GM10248 (cell line): ENCODE data around the gene PNMT.

Experiments used
- CTCF ChIA-PET: fragments of 300-600 bp; sonication (Branson Sonifier 250); formaldehyde crosslinking; extraction: SDS; loops from one replicate; lab custom pipeline; 2021; ENCODE audit warnings: antibody characterized with exemption; lab: Yijun Ruan, JAX
- POLR2A ChIA-PET: fragments of 350-650 bp; sonication (Branson Sonifier 250); formaldehyde crosslinking; extraction: SDS; loops from one replicate; lab custom pipeline; 2020; ENCODE audit warnings: antibody characterized with exemption; lab: Yijun Ruan, JAX
- DNase-seq: peaks from one replicate; pipeline ENCODE4 v3.0.0; 2012; ENCODE audit errors: extremely low spot score
- TF ChIP-seq, protein P1 (sequence below): IDR thresholded peaks from 2 replicates; pipeline ENCODE4 v1.5.1; 2012; ENCODE audit warnings: mild to moderate bottlenecking, low read depth; ENCODE audit errors: extremely low read depth, missing control alignments, control extremely low read depth

Gene PNMT

DNA sequence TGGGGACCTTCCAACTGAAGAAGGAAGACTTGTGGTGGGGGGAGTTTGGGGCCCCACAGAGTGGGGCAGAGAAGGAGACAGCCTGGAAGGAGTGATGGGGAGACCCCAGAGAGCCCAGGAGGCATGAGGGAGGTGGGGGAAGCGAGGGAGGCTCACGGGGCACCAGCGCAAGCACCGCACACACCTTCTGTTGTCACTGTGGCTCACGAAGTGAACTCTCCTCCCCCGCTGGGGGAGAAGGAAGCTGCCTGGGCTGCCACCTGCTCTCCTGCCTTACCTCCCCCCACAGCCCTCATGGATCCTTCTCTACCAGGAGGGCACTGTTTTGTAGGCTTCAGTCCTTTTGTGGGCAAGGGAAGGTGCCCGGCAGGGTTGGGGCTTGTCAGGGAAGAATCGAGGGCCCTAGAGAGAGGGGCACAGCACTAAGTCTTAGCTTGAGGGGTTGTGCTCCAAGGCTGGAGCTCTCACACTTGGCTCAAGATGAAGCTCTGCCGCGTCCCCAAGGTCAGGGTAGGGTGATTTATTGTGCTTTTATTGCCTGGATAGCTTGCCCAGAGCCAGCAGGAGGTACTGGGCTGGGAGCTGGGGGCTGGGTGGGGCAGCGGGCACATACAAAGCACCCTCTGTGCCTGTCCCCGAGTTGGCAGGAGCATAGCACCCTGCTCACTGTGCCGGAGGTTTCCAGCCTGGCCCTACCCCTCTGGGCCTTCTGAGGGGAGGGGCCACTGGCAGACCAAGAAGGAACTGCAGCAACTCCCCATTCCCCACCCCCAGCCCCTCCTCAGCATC lies 35.9 kb upstream of the PNMT start:
- ChIA-PET CTCF (interaction anchor here (0.8 to 6.5 kb wide), 7 partner anchors 10 to 233 kb away, joined by 3 to 166 read pairs (median 3); partner anchors contain the start of gene PGAP3), POLR2A (interaction anchor here (1.1 kb wide), 1 partner anchor 9 kb away, joined by 3 read pairs; no protein-coding TSS in a partner anchor)
- DNase-seq: no peak
- TF ChIP-seq, protein P1, sequence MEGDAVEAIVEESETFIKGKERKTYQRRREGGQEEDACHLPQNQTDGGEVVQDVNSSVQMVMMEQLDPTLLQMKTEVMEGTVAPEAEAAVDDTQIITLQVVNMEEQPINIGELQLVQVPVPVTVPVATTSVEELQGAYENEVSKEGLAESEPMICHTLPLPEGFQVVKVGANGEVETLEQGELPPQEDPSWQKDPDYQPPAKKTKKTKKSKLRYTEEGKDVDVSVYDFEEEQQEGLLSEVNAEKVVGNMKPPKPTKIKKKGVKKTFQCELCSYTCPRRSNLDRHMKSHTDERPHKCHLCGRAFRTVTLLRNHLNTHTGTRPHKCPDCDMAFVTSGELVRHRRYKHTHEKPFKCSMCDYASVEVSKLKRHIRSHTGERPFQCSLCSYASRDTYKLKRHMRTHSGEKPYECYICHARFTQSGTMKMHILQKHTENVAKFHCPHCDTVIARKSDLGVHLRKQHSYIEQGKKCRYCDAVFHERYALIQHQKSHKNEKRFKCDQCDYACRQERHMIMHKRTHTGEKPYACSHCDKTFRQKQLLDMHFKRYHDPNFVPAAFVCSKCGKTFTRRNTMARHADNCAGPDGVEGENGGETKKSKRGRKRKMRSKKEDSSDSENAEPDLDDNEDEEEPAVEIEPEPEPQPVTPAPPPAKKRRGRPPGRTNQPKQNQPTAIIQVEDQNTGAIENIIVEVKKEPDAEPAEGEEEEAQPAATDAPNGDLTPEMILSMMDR: no peak

DNA sequence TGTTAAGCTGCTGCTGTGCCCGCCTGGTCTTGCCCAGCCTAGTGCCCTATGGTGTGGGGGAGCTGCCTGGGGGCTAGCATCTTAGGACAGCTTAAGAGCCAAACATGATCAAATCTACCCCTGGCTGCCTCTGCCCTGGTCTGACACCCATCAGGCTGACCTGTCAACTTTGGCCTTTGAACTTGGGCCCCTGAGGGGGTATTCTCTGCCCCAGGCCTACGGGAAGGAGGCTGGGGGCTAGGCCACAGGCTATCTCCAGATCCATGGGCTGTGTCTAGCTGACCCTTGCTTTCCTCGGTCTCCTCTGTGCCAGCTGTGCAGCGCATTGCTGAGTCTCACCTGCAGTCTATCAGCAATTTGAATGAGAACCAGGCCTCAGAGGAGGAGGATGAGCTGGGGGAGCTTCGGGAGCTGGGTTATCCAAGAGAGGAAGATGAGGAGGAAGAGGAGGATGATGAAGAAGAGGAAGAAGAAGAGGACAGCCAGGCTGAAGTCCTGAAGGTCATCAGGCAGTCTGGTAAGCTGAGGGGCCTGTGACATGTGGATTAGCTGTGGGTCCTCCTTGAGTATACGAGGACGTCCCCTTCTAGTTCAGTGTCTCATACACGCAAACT lies 34.6 kb upstream of the PNMT start:
- ChIA-PET POLR2A (interaction anchor here (1.1 kb wide), 1 partner anchor 10 kb away, joined by 3 read pairs; no protein-coding TSS in a partner anchor), CTCF (interaction anchor here (0.7 to 6.5 kb wide), 16 partner anchors 10 to 261 kb away, joined by 3 to 166 read pairs (median 4); partner anchors contain the start of gene MIEN1)
- DNase-seq: no peak
- TF ChIP-seq, protein P1: no peak

DNA sequence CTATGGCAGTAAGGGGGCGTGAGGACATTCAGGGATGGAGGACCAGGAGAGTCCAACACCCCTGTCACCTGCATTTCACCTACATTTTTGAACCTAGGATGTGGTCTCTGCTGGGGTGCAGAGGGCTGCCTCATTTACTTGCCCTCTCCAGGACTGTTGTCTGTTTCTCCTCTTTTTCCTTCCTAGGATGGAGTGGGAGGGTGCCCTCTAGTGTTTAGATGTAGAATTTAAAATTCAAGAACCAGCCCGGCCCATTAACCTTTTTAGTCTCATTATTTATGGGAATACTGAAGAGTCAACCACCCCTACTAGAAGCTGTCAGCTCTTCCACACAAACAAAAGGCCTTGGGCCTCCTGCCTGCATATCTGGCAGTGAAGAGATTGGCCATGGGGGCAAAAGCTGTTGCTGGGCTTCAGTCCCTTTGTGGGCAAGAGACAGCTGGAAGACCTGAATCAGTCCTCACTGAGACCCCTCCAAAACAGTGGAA lies 33.8 kb upstream of the PNMT start:
- no peak for DNase-seq
- TF ChIP-seq, protein P1: peak; percentile 55
- ChIA-PET CTCF (interaction anchor here (0.7 to 6.5 kb wide), 23 partner anchors 9 to 143 kb away, joined by 3 to 166 read pairs (median 4); partner anchors contain the start of genes MIEN1, PGAP3 and TCAP), POLR2A (no interaction called here)

DNA sequence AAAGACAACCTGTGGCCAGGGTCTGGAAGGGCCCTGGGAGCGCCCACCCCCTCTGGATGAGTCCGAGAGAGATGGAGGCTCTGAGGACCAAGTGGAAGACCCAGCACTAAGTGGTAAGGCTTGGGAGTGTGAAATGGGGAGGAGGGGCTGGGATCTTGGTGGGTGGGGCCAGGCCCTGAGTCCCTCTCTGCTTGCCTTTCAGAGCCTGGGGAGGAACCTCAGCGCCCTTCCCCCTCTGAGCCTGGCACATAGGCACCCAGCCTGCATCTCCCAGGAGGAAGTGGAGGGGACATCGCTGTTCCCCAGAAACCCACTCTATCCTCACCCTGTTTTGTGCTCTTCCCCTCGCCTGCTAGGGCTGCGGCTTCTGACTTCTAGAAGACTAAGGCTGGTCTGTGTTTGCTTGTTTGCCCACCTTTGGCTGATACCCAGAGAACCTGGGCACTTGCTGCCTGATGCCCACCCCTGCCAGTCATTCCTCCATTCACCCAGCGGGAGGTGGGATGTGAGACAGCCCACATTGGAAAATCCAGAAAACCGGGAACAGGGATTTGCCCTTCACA lies 32.6 kb upstream of the PNMT start:
- TF ChIP-seq, protein P1: no peak
- CTCF ChIA-PET: interaction anchor here (0.8 to 9.7 kb wide), 20 partner anchors 8 to 142 kb away, joined by 3 to 166 read pairs (median 4); partner anchors contain the start of genes MIEN1 and TCAP
- POLR2A ChIA-PET: no interaction called here
- DNase-seq: no peak

DNA sequence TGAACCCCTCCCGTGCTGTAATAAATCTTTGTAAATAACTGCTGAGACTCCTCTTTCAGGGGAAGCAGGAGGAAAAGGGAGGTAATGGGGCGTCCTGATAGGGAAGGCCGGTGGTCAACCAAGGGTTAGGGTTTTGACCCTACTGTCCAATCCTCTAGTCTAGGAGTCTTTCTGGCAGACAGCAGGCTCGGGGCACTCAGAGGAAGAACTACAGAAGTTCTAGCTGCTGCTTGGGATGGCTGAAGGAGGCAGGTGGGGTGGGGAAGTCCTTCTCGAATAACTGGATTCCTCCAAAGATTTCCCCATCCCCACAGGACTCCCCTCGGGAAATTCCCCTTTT lies 31.7 kb upstream of the PNMT start:
- TF ChIP-seq, protein P1: no peak
- ChIA-PET POLR2A (no interaction called here), CTCF (interaction anchor here (1.0 to 9.7 kb wide), 3 partner anchors 11 to 18 kb away, joined by 4 to 112 read pairs (median 30); no protein-coding TSS in a partner anchor)
- no peak for DNase-seq
